ENCODE measurements around the gene NAV2. TPM values are rescaled to one million over a fixed set of nuclear protein-coding genes. Genes with fewer than 3 reads are reported as not detected.

The NAV2 gene
- total RNA-seq, 1 donor: 11.2 TPM

- H3K4me3 ChIP-seq (ENCODE audit: low read depth, low read length): no peak overlapping the region
- no peak for TF ChIP-seq CTCF (IDR thresholded peaks at IDR 0.05; ENCODE audit: insufficient read depth, low read depth, low read length)
- peak; percentile 65 for DNase-seq (ENCODE audit: low read depth)
These were observed 384.9 kb downstream of the NAV2 start for GRCh38 chr11:20097319-20098221.

GRCh38 chr11:20099527-20099926 lies 386.9 kb downstream of the NAV2 start:
- DNase-seq (ENCODE audit: low read depth): no peak
- H3K4me3 ChIP-seq (ENCODE audit: low read depth, low read length): no peak overlapping the region
- no peak for TF ChIP-seq CTCF (IDR thresholded peaks at IDR 0.05; ENCODE audit: insufficient read depth, low read depth, low read length)

- H3K4me3 ChIP-seq (ENCODE audit: low read depth, low read length): no peak overlapping the region
- TF ChIP-seq CTCF (IDR thresholded peaks at IDR 0.05; ENCODE audit: insufficient read depth, low read depth, low read length): no peak
- DNase-seq (ENCODE audit: low read depth): no peak
These were observed 389.8 kb downstream of the NAV2 start for GRCh38 chr11:20102397-20102796.

GRCh38 chr11:20103281-20103680 lies 390.6 kb downstream of the NAV2 start:
- DNase-seq (ENCODE audit: low read depth): no peak
- TF ChIP-seq CTCF (IDR thresholded peaks at IDR 0.05; ENCODE audit: insufficient read depth, low read depth, low read length): no peak
- no peak overlapping the region for H3K4me3 ChIP-seq (ENCODE audit: low read depth, low read length)

GRCh38 chr11:20105427-20105826 lies 392.8 kb downstream of the NAV2 start:
- H3K4me3 ChIP-seq (ENCODE audit: low read depth, low read length): no peak overlapping the region
- no peak for TF ChIP-seq CTCF (IDR thresholded peaks at IDR 0.05; ENCODE audit: insufficient read depth, low read depth, low read length)
- DNase-seq (ENCODE audit: low read depth): no peak

GRCh38 chr11:20109731-20110445 lies 397.3 kb downstream of the NAV2 start:
- no peak overlapping the region for H3K4me3 ChIP-seq (ENCODE audit: low read depth, low read length)
- no peak for TF ChIP-seq CTCF (IDR thresholded peaks at IDR 0.05; ENCODE audit: insufficient read depth, low read depth, low read length)

More at GRCh38 chr11:20109731-20110445, 397.3 kb downstream of the NAV2 start:
- no peak for DNase-seq (ENCODE audit: low read depth)

Measured in fibroblast of villous mesenchyme (primary cell).